ENCODE data around the gene INSR. TPM values are rescaled to one million over a fixed set of nuclear protein-coding genes. Genes with fewer than 3 reads are reported as not detected.

Gene INSR
- total and polyA plus RNA-seq, 2 of the 8 experiments (the other 6 are each of a cell fraction or from before 2014, with no cell fraction given): 13.1 to 48.7 TPM

- TF ChIP-seq, protein P1, sequence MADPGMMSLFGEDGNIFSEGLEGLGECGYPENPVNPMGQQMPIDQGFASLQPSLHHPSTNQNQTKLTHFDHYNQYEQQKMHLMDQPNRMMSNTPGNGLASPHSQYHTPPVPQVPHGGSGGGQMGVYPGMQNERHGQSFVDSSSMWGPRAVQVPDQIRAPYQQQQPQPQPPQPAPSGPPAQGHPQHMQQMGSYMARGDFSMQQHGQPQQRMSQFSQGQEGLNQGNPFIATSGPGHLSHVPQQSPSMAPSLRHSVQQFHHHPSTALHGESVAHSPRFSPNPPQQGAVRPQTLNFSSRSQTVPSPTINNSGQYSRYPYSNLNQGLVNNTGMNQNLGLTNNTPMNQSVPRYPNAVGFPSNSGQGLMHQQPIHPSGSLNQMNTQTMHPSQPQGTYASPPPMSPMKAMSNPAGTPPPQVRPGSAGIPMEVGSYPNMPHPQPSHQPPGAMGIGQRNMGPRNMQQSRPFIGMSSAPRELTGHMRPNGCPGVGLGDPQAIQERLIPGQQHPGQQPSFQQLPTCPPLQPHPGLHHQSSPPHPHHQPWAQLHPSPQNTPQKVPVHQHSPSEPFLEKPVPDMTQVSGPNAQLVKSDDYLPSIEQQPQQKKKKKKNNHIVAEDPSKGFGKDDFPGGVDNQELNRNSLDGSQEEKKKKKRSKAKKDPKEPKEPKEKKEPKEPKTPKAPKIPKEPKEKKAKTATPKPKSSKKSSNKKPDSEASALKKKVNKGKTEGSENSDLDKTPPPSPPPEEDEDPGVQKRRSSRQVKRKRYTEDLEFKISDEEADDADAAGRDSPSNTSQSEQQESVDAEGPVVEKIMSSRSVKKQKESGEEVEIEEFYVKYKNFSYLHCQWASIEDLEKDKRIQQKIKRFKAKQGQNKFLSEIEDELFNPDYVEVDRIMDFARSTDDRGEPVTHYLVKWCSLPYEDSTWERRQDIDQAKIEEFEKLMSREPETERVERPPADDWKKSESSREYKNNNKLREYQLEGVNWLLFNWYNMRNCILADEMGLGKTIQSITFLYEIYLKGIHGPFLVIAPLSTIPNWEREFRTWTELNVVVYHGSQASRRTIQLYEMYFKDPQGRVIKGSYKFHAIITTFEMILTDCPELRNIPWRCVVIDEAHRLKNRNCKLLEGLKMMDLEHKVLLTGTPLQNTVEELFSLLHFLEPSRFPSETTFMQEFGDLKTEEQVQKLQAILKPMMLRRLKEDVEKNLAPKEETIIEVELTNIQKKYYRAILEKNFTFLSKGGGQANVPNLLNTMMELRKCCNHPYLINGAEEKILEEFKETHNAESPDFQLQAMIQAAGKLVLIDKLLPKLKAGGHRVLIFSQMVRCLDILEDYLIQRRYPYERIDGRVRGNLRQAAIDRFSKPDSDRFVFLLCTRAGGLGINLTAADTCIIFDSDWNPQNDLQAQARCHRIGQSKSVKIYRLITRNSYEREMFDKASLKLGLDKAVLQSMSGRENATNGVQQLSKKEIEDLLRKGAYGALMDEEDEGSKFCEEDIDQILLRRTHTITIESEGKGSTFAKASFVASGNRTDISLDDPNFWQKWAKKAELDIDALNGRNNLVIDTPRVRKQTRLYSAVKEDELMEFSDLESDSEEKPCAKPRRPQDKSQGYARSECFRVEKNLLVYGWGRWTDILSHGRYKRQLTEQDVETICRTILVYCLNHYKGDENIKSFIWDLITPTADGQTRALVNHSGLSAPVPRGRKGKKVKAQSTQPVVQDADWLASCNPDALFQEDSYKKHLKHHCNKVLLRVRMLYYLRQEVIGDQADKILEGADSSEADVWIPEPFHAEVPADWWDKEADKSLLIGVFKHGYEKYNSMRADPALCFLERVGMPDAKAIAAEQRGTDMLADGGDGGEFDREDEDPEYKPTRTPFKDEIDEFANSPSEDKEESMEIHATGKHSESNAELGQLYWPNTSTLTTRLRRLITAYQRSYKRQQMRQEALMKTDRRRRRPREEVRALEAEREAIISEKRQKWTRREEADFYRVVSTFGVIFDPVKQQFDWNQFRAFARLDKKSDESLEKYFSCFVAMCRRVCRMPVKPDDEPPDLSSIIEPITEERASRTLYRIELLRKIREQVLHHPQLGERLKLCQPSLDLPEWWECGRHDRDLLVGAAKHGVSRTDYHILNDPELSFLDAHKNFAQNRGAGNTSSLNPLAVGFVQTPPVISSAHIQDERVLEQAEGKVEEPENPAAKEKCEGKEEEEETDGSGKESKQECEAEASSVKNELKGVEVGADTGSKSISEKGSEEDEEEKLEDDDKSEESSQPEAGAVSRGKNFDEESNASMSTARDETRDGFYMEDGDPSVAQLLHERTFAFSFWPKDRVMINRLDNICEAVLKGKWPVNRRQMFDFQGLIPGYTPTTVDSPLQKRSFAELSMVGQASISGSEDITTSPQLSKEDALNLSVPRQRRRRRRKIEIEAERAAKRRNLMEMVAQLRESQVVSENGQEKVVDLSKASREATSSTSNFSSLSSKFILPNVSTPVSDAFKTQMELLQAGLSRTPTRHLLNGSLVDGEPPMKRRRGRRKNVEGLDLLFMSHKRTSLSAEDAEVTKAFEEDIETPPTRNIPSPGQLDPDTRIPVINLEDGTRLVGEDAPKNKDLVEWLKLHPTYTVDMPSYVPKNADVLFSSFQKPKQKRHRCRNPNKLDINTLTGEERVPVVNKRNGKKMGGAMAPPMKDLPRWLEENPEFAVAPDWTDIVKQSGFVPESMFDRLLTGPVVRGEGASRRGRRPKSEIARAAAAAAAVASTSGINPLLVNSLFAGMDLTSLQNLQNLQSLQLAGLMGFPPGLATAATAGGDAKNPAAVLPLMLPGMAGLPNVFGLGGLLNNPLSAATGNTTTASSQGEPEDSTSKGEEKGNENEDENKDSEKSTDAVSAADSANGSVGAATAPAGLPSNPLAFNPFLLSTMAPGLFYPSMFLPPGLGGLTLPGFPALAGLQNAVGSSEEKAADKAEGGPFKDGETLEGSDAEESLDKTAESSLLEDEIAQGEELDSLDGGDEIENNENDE (IDR thresholded peaks at IDR 0.05; ENCODE audit: insufficient replicate concordance, low read length): no peak
- TF ChIP-seq CTBP2 (IDR thresholded peaks at IDR 0.05; ENCODE audit: borderline replicate concordance, insufficient read depth, insufficient read length, low read length): no peak
Measured at GRCh38 chr19:7247155-7247554, 47.1 kb downstream of the INSR start (continued).

Measured in H1 (cell line).